GM19240 (cell line): ENCODE results near the gene RNF5.
"Not testable (repeated sequence)": the region's sequence is repeated elsewhere in the genome, so short reads cannot be mapped to it uniquely, and the experiment has no call there.

Experiments
- DNase-seq: peaks from one replicate; pipeline ENCODE4 v3.0.0; 2011; ENCODE audit warnings: low spot score; ENCODE audit not compliant: insufficient read length

RNF5 gene

GRCh38 chr6:32204268-32204715, 26.1 kb downstream of the RNF5 start:
- no peak for DNase-seq

GRCh38 chr6:32208996-32209395, 30.8 kb downstream of the RNF5 start:
- DNase-seq: no peak

- DNase-seq: no peak
These were observed 32.0 kb downstream of the RNF5 start for GRCh38 chr6:32210191-32210601.

GRCh38 chr6:32211432-32211831, 33.2 kb downstream of the RNF5 start:
- not testable (repeated sequence) for DNase-seq

- no peak for DNase-seq
These were observed 34.0 kb downstream of the RNF5 start for GRCh38 chr6:32212076-32212760.

- no peak for DNase-seq
These were observed 35.4 kb downstream of the RNF5 start for GRCh38 chr6:32213649-32214048.

GRCh38 chr6:32214126-32214525, 35.9 kb downstream of the RNF5 start:
- DNase-seq: no peak

- no peak for DNase-seq
These were observed 37.4 kb downstream of the RNF5 start for GRCh38 chr6:32215617-32216016.

GRCh38 chr6:32216285-32216684, 38.1 kb downstream of the RNF5 start:
- DNase-seq: no peak

- DNase-seq: no peak
These were observed 38.8 kb downstream of the RNF5 start for GRCh38 chr6:32216998-32217397.

GRCh38 chr6:32218167-32218566, 40.0 kb downstream of the RNF5 start:
- DNase-seq: no peak

- no peak for DNase-seq
These were observed 41.8 kb downstream of the RNF5 start for GRCh38 chr6:32220021-32220420.

GRCh38 chr6:32222333-32223230, 44.4 kb downstream of the RNF5 start:
- DNase-seq: no peak

- DNase-seq: no peak
These were observed 45.3 kb downstream of the RNF5 start, which contains the start of gene NOTCH4 for GRCh38 chr6:32223258-32224235. Gene NOTCH4 (minus strand): TSS chr6:32224067. CDS start chr6:32223928, 139 bp downstream.

- peak; percentile 24 for DNase-seq
These were observed 46.5 kb downstream of the RNF5 start for GRCh38 chr6:32224696-32225095.

GRCh38 chr6:32226434-32226833, 48.2 kb downstream of the RNF5 start:
- DNase-seq: no peak
